ENCODE results near the gene DLGAP1. TPM values are rescaled to one million over a fixed set of nuclear protein-coding genes. Genes with fewer than 3 reads are reported as not detected.
"Not testable (repeated sequence)": the region's sequence is repeated elsewhere in the genome, so short reads cannot be mapped to it uniquely, and the experiment has no call there.

Gene DLGAP1
- total RNA-seq, 1 donor from 2014 or later = 4.4 TPM

GRCh38 chr18:3616744-3617143 lies 838.4 kb downstream of the DLGAP1 start:
- no peak for DNase-seq

DNA sequence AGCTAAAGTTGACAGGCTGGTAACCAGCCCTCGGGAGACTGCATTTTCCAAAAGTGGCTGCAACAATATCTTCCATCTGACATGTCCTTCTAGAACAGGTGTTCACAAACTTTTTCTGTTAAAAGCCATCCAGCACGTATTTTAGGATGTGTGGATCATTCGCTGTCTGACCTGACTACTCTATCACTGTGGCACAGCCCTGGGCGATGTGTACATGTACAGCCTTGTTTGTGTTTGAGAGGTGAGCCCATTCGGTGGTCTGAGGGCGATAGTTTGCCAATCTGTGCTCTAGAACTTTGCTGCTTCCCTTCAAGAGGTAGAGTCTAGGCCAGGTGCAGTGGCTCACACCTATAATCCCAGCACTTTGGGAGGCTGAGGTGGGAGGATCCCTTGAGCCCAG lies 839.0 kb downstream of the DLGAP1 start:
- DNase-seq = no peak

- DNase-seq = peak; percentile 62
Measured at GRCh38 chr18:3615374-3615985, 839.6 kb downstream of the DLGAP1 start.

DNA sequence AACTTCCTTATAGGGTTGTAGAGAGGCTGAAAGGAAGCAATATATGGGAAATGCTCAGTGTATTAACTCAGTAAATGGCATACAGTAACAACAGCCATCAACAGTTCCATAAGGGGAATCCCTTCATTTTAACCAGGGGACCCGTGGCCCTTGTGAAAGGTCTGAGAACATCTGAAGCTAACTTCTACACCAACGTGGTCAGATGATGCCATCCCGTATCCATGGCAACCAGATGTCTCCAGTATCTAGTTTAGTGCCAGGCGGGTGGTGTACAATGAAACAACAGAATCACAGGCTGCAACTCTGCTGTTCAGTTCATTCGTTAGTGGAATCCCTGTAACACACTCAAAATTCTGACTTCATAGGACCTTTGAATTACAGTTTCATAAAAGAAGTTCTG lies 842.8 kb downstream of the DLGAP1 start:
- peak; percentile 73 for DNase-seq

DNA sequence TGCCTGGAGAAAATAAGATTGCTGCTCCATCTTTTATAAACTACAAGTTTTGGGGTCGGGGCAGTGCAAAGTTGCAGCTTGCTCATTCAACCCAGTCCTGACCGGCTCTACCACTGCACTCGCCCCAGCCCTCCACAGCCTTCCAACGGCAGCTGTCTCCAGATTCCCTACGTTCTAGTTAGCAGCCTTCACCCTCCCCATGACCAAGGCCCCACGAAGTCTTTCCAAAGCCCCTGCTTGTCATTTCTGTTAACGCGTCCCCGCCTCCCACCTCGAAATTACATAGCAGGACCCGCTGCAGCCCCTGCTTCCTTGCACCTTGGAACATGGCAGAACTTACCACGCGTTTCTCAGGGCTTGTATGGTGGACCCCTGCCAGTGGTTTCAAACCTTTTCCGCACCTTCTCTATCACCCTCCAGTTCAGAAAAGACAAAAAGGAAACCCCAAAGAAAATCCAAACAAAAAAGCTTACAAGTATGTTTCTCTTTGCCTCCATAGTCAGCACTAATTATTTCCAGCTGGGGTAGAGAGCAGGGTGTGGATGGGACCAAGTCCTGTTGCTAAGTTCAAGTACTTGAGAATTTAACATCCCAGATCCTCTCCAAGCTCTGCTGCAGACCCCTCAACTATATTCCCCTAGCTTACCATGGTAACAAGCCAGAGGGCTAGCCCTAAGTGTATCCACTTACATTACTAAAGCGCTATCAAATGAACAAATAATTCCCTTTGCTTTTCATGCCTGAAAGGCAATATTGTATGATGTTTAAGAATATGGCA lies 843.6 kb downstream of the DLGAP1 start:
- peak; percentile 90 for DNase-seq

DNA sequence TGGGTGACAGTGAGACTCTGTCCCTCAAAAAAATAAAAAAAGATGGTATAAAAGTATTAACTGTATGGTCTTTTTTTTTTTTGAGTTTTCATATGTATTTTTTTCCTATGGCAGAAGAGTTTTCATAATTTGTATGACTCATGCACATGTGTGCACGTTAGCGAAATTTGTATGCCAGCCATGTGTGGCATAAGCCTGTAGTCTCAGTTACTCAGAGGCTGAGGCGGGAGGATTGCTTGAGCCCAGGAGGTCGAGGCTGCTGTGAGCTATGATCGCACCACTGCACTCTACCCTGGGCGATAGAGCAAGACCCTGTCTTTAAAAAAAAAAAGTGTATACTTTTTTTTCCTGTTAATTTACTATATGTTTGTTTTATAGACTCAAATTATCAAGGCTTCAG lies 844.3 kb downstream of the DLGAP1 start:
- peak; percentile 34 for DNase-seq

GRCh38 chr18:3610188-3610708 lies 844.9 kb downstream of the DLGAP1 start:
- DNase-seq = no peak

DNA sequence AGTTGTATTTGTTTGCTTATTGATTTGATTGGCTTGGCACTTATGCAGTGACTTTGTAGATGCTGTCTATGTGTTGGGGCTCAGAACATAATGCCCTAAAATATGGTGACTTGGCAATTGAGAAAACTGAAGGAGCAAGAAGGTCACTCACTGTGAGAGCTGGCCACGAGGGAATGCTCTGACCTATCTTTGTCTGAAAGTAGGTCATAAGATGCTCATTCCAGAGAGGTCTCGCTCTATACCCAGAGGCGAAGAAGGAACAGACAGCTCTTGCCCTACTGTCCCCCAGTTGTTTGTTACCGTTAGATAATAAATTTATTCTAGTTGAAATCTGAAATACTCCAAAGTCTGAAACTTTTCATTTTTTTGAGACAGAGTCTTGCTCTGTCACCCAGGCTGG lies 846.6 kb downstream of the DLGAP1 start:
- DNase-seq = no peak

DNA sequence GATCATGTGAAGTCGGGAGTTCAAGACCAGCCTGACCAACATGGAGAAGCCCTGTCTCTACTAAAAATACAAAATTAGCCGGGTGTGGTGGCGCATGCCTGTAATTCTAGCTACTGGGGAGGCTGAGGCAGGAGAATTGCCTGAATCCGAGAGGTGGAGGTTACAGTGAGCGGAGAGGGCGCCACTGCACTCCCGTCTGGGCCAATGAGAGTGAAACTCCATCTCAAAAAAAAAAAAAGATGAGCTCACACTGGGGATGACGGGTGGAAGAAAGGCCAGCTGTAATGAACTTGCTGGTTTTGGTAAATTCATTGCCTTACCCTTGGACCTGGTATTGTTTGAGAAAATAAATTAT lies 847.0 kb downstream of the DLGAP1 start:
- not testable (repeated sequence) for DNase-seq

GRCh38 chr18:3607309-3608098 lies 847.6 kb downstream of the DLGAP1 start:
- DNase-seq = peak; percentile 24

- not testable (repeated sequence) for DNase-seq
Measured at GRCh38 chr18:3606863-3607262, 848.2 kb downstream of the DLGAP1 start.

- peak; percentile 48 for DNase-seq
Measured at GRCh38 chr18:3605954-3606443, 849.1 kb downstream of the DLGAP1 start.

GRCh38 chr18:3605486-3605952 lies 849.6 kb downstream of the DLGAP1 start:
- DNase-seq = no peak

DNA sequence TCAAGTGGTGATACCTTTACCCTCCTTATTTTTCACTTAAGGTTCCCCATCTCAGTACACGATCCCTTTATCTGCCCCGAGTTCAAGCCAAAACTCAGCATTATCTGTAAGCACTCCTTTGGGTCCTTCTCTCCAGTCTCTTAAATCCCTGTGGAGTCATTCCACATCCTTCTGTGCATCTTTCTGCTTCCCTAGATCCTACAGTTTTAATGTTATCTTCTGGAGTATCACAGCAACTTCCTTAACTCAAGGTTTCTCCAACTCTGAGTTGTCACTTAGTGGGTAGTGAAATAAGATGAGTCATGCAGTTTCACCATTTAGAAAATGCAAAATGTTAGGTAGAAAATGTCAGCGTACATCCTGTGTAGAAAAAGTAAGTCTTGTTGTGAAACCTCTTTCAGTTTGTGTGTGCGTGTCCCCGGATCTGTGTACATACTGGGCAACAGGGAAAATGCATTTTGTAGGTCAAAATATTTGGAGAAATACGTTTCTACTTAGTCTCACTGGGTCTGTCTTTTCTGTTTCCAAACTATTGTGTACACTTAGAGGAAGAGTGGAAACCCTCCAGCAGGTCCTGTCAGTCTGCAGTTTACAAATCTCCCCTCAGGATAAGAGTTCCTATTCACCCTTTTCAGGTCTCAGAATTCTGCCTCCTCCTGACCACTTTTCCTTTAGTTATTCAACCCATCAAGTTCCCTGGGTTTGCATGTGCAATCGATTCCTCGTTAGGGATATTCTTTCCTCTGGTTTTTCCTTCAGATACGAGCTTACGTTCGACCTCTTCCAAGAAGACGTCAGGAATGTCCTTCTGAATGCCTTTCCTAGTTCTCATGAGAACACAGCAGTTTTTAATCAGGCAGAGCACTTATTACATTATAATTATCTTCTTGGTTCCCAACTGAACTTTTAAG lies 850.4 kb downstream of the DLGAP1 start:
- DNase-seq = peak; percentile 74

DNA sequence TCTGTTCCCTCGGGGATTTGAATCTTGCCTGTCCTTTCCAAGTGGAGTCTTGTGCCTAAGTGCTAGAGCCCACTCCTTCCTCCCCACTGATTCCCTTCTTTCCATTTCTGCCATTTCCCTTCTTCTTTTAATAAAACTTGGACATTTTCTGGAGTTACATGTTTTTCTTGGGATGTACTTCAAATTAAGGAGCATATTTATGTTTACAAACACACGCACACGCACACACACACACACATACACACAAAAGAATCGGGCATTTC lies 850.9 kb downstream of the DLGAP1 start:
- DNase-seq = no peak

DNA sequence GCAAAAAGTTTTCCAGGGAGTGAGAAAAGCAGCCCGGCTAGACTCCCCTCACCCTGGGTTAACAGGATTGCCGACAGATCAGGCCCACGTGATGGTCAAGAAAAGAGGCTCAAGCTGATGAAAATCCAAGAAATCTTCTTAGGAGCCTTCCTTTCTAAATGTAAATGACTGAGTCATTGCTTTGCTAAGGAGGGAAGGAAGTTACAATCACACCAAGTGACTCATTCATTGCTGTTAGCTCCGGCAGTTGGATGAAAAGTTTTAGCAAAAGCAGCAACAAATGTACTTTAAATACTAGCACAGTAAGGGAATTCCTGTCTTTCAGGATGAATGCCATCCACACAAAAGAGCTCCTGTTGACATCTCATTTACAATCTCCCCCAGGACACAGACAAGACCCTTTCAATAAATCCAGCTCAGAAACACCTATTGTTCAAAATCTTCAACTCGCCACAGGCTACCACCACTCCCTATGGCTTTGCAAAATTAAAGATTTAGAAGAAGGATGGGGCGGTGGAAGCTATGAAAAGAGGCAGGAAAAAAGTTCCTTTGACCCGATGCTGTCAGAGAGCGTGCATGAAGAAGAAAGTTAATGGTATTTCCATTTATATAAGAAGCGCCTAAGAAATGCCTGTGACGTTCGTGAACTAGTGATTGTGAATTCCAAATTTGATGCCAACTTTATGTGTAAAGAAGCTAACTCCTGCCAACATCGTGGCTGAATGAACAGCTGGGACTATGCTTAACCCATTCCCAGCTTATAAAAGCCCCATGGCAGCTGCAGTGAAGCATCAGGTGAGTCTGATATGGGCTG lies 851.5 kb downstream of the DLGAP1 start:
- DNase-seq = peak; percentile 93

GRCh38 chr18:3601106-3601755 lies 853.9 kb downstream of the DLGAP1 start:
- not testable (repeated sequence) for DNase-seq

- DNase-seq = no peak
Measured at GRCh38 chr18:3599861-3600260, 855.2 kb downstream of the DLGAP1 start.

DNA sequence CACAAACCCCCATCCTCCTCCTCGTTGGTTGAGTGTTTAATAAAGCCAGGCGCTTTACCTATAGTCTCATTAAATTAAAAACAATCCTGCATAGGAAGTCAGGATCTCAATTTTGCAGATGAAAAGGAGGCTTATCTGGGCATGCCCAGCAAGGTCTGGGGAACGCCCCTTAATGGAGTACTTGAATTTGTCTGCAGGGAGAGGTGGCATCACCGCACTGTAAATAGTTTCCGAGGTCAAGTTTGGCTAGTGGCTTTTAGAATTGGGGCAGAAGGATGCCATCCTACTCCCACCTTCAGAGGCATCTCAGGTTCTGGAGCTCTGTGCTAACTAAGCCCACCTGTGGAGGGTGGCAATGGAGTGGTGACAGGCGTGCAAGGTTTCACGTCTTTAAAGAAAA lies 855.9 kb downstream of the DLGAP1 start:
- no peak for DNase-seq

DNA sequence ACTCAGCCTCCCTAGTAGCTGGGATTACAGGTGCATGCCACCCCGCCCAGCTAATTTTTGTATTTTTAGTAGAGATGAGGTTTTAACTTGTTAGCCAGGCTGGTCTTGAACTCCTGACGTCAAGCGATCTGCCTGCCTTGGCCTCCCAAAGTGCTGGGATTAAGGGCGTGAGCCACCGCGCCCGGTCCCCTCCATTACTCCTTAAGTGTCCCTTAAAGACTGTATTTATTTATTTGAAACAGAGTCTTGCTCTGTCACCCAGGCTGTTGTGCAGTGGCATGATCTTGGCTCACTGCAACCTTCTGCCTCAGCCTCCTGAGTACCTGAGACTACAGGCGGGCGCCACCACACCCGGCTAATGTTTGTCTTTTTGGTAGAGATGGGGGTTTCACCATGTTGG lies 856.5 kb downstream of the DLGAP1 start:
- DNase-seq = no peak

All from tongue (tissue), 2 donors.